Measurements from ENCODE around the gene WDR64. TPM values are rescaled to one million over a fixed set of nuclear protein-coding genes. Genes with fewer than 3 reads are reported as not detected.
A peak's percentile ranks its signal among the peaks of the same experiment; 100 is the strongest.

Gene WDR64
- total RNA-seq, 2 experiments from 2014 or later = 0.12 TPM

GRCh38 chr1:241846862-241847539 is 194.9 kb downstream of the WDR64 start:
- no peak for ATAC-seq
- CTCF ChIA-PET = interaction anchor here (1.1 to 2.0 kb wide), 3 partner anchors 152 to 236 kb away, joined by 3 to 7 read pairs (median 5); partner anchors contain the start of gene MAP1LC3C
- no peak for DNase-seq
- H3K4me1 Mint-ChIP-seq = peaks cover 33% of the 10 kb centered on the region
- H3K27ac Mint-ChIP-seq = peak overlapping the region; percentile 99
- H3K27me3 Mint-ChIP-seq = peaks cover 9% of the 10 kb centered on the region
- peak overlapping the region; percentile 90 for H3K4me3 Mint-ChIP-seq
- H3K9me3 Mint-ChIP-seq (ENCODE audit: low read depth) = no peaks in the 10 kb centered on the region
- peaks cover 19% of the 10 kb centered on the region for H3K36me3 Mint-ChIP-seq

GRCh38 chr1:241847540-241847795 is 195.4 kb downstream of the WDR64 start:
- peaks cover 22% of the 10 kb centered on the region for H3K36me3 Mint-ChIP-seq
- peaks cover 36% of the 10 kb centered on the region for H3K4me1 Mint-ChIP-seq
- CTCF ChIA-PET = interaction anchor here (1.1 to 2.0 kb wide), 3 partner anchors 151 to 237 kb away, joined by 3 to 7 read pairs (median 5); partner anchors contain the start of gene MAP1LC3C
- H3K4me3 Mint-ChIP-seq = peak overlapping the region; percentile 90
- peak overlapping the region; percentile 99 for H3K27ac Mint-ChIP-seq
- H3K9me3 Mint-ChIP-seq (ENCODE audit: low read depth) = no peaks in the 10 kb centered on the region
- DNase-seq (no peak), ATAC-seq (no peak)
- peaks cover 8% of the 10 kb centered on the region for H3K27me3 Mint-ChIP-seq

- Mint-ChIP-seq H3K4me3 (peak within 1 kb of the TSS; percentile 90), H3K4me1 (peaks cover 36% of the 10 kb centered on the region), H3K9me3 (ENCODE audit: low read depth) (no peaks in the 10 kb centered on the region), H3K27me3 (peaks cover 3% of the 10 kb centered on the region), H3K27ac (peak within 1 kb of the TSS; percentile 99), H3K36me3 (peaks cover 24% of the 10 kb centered on the region)
- CTCF ChIA-PET = interaction anchor here (1.1 to 2.0 kb wide), 4 partner anchors 150 to 237 kb away, joined by 3 to 7 read pairs (median 4); partner anchors contain the start of gene MAP1LC3C
- DNase-seq = peak; percentile 95
- ATAC-seq = peak; percentile 97
Measured at GRCh38 chr1:241847796-241848685, 196.0 kb downstream of the WDR64 start, which contains the start of gene EXO1. Gene EXO1, plus strand, starts transcription at chr1:241848204. Its CDS starts 2,222 bp downstream, at chr1:241850426.

- H3K9me3 Mint-ChIP-seq (ENCODE audit: low read depth) = no peaks in the 10 kb centered on the region
- CTCF ChIA-PET = interaction anchor here (1.1 kb wide), 1 partner anchor 222 kb away, joined by 3 read pairs; no protein-coding TSS in a partner anchor
- DNase-seq (no peak), ATAC-seq (no peak)
- peak overlapping the region; percentile 99 for H3K27ac Mint-ChIP-seq
- peaks cover 36% of the 10 kb centered on the region for H3K4me1 Mint-ChIP-seq
- peaks cover 31% of the 10 kb centered on the region for H3K36me3 Mint-ChIP-seq
- peak overlapping the region; percentile 90 for H3K4me3 Mint-ChIP-seq
- peaks cover 1% of the 10 kb centered on the region for H3K27me3 Mint-ChIP-seq
Measured at GRCh38 chr1:241848686-241849344, 196.7 kb downstream of the WDR64 start.

- CTCF ChIA-PET = interaction anchor here (1.1 to 1.4 kb wide), 2 partner anchors 10 to 222 kb away, joined by 3 read pairs; no protein-coding TSS in a partner anchor
- no peaks in the 10 kb centered on the region for H3K9me3 Mint-ChIP-seq (ENCODE audit: low read depth)
- H3K27me3 Mint-ChIP-seq = no peaks in the 10 kb centered on the region
- peak overlapping the region; percentile 90 for H3K4me3 Mint-ChIP-seq
- H3K27ac Mint-ChIP-seq = peak overlapping the region; percentile 99
- peaks cover 34% of the 10 kb centered on the region for H3K36me3 Mint-ChIP-seq
- peaks cover 36% of the 10 kb centered on the region for H3K4me1 Mint-ChIP-seq
- DNase-seq (no peak), ATAC-seq (no peak)
Measured at GRCh38 chr1:241849345-241849695, 197.2 kb downstream of the WDR64 start.

Other genes with a start within 250 kb of the WDR64 start
- 10 to 100 TPM; 65.6 to 88.1 TPM for gene FH, start 132.5 kb upstream of the WDR64 start, total RNA-seq
- not detected for gene KMO, start 119.9 kb upstream of the WDR64 start, total RNA-seq
- gene CHML, start 11.9 kb upstream of the WDR64 start, total RNA-seq = 10 to 100 TPM in 1 of 2 experiments, 1 to 10 TPM in 1; 8.2 to 10.0 TPM
- 10 to 100 TPM in 1 of 2 experiments, 1 to 10 TPM in 1; 9.7 to 11.1 TPM for gene OPN3, start 11.9 kb upstream of the WDR64 start, total RNA-seq
- gene EXO1, start 195.9 kb downstream of the WDR64 start, total RNA-seq = 10 to 100 TPM; 46.3 to 51.6 TPM